ENCODE results near the gene MYO18A.
"Not testable (repeated sequence)": the region's sequence is repeated elsewhere in the genome, so short reads cannot be mapped to it uniquely, and the experiment has no call there.

The MYO18A gene

GRCh38 chr17:29148257-29148789 is 31.9 kb downstream of the MYO18A start:
- no peak for DNase-seq (ENCODE audit: low spot score)

GRCh38 chr17:29147682-29148081 is 32.5 kb downstream of the MYO18A start:
- DNase-seq (ENCODE audit: low spot score), result no peak

GRCh38 chr17:29147228-29147627 is 33.0 kb downstream of the MYO18A start:
- DNase-seq (ENCODE audit: low spot score), result not testable (repeated sequence)

GRCh38 chr17:29146369-29146972 is 33.7 kb downstream of the MYO18A start:
- DNase-seq (ENCODE audit: low spot score), result no peak

- peak; percentile 57 for DNase-seq (ENCODE audit: low spot score)
Observed at GRCh38 chr17:29145289-29146073, 34.7 kb downstream of the MYO18A start.

GRCh38 chr17:29143894-29144293 is 36.3 kb downstream of the MYO18A start:
- DNase-seq (ENCODE audit: low spot score), result no peak

GRCh38 chr17:29141514-29141876 is 38.7 kb downstream of the MYO18A start:
- DNase-seq (ENCODE audit: low spot score), result no peak

- no peak for DNase-seq (ENCODE audit: low spot score)
Observed at GRCh38 chr17:29140631-29141513, 39.3 kb downstream of the MYO18A start.

- peak; percentile 83 for DNase-seq (ENCODE audit: low spot score)
Observed at GRCh38 chr17:29140051-29140621, 40.1 kb downstream of the MYO18A start.

GRCh38 chr17:29138971-29139691 is 41.1 kb downstream of the MYO18A start:
- no peak for DNase-seq (ENCODE audit: low spot score)

- DNase-seq (ENCODE audit: low spot score), result no peak
Observed at GRCh38 chr17:29138184-29138955, 41.8 kb downstream of the MYO18A start.

- no peak for DNase-seq (ENCODE audit: low spot score)
Observed at GRCh38 chr17:29136998-29137730, 43.0 kb downstream of the MYO18A start.

GRCh38 chr17:29135464-29135863 is 44.7 kb downstream of the MYO18A start:
- DNase-seq (ENCODE audit: low spot score), result no peak

- DNase-seq (ENCODE audit: low spot score), result peak; percentile 58
Observed at GRCh38 chr17:29133121-29133713, 47.0 kb downstream of the MYO18A start.

- DNase-seq (ENCODE audit: low spot score), result no peak
Observed at GRCh38 chr17:29131814-29132682, 48.1 kb downstream of the MYO18A start.

- DNase-seq (ENCODE audit: low spot score), result no peak
Observed at GRCh38 chr17:29129731-29130130, 50.5 kb downstream of the MYO18A start.

- no peak for DNase-seq (ENCODE audit: low spot score)
Observed at GRCh38 chr17:29127840-29128239, 52.4 kb downstream of the MYO18A start.

GRCh38 chr17:29126268-29126930 is 53.8 kb downstream of the MYO18A start:
- no peak for DNase-seq (ENCODE audit: low spot score)

All from iPS-NIHi11 (cell line).